OCI-LY3 (cell line): Measurements from ENCODE around the gene CD63.

Experiments
- EZH2phosphoT487 ChIP-seq: fragments of 200-600 bp; shearing (Covaris generic); IDR thresholded peaks from 2 replicates; pipeline ENCODE4 v1.6.1; 2018; ENCODE audit warnings: antibody characterized with exemption, mixed run types, low read depth
- TF ChIP-seq, protein P1 (sequence below): fragments of 200-600, 300-600 bp; sonication (generic); IDR thresholded peaks from 2 replicates; pipeline ENCODE4 v1.5.1; 2014; ENCODE audit warnings: antibody characterized with exemption, low read length, low read depth

DNA sequence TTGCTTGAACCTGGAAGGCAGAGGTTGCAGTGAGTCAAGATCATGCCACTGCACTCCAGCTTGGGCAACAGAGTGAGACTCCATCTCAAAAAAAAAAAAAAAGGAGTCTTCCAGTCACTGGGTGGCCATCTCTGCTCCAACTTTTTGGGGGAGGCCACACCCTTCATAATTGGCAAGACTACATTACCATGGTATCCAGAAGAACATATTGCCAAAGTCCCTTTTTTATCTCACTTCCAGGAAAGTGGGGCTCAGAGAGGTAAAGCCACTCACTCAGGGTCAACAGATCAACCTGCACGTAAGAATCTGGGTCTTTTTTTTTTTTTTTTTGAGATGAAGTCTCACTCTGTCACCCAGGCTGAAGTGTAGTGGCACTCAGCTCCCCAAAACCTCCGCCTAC lies 5.0 kb upstream of the CD63 start:
- TF ChIP-seq, protein P1, sequence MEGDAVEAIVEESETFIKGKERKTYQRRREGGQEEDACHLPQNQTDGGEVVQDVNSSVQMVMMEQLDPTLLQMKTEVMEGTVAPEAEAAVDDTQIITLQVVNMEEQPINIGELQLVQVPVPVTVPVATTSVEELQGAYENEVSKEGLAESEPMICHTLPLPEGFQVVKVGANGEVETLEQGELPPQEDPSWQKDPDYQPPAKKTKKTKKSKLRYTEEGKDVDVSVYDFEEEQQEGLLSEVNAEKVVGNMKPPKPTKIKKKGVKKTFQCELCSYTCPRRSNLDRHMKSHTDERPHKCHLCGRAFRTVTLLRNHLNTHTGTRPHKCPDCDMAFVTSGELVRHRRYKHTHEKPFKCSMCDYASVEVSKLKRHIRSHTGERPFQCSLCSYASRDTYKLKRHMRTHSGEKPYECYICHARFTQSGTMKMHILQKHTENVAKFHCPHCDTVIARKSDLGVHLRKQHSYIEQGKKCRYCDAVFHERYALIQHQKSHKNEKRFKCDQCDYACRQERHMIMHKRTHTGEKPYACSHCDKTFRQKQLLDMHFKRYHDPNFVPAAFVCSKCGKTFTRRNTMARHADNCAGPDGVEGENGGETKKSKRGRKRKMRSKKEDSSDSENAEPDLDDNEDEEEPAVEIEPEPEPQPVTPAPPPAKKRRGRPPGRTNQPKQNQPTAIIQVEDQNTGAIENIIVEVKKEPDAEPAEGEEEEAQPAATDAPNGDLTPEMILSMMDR, result no peak
- TF ChIP-seq EZH2phosphoT487, result no peak
